HCT116 (cell line): Measurements from ENCODE around the gene INF2. TPM values are rescaled to one million over a fixed set of nuclear protein-coding genes. Genes with fewer than 3 reads are reported as not detected.
"Not testable (repeated sequence)": the region's sequence is repeated elsewhere in the genome, so short reads cannot be mapped to it uniquely, and the experiment has no call there.

ENCODE experiments used
- ATAC-seq: fragments of 200-7000 bp; cut with Tn5 transposase; 2 replicates; pipeline ENCODE4 v1.9.1; 2020; ENCODE audit warnings: mild to moderate bottlenecking, moderate library complexity
- BruUV-seq: library from RNA; stranded (reverse); fragments of 400-500 nt; replicated peaks from 2 replicates; lab custom pipeline; 2021; lab: Mats Ljungman, UMichigan
- CTCF ChIA-PET: fragments of 300-600 bp; sonication (Branson Sonifier 250); formaldehyde crosslinking; loops from one replicate; lab custom pipeline; 2021; ENCODE audit warnings: antibody characterized with exemption; lab: Charles Lee
- POLR2A ChIA-PET: fragments of 300-600, 350-600 bp; sonication (Branson Sonifier 250); formaldehyde crosslinking; loops from one replicate; lab custom pipeline; 2021; ENCODE audit warnings: antibody characterized with exemption; lab: Charles Lee
- RAD21 ChIA-PET, 2 experiments: fragments of 300-600 bp; sonication (Branson Sonifier 250); formaldehyde crosslinking; loops; one replicate each; lab custom pipeline; 2023; ENCODE audit warnings: low total read pairs in 2 of 2; ENCODE audit not compliant: uncharacterized antibody in 2 of 2, unreplicated experiment in 2 of 2, low non-redundant PET in 1 of 2; lab: Charles Lee
- DNase-seq: peaks from one replicate; pipeline ENCODE4 v3.0.0-alpha.2; 2010; ENCODE audit warnings: low read depth, low spot score
- H2AFZ ChIP-seq: fragments of 200-600 bp; shearing (Covaris generic), sonication (generic); 2 replicates; pipeline ENCODE4 v1.6.1; 2017; ENCODE audit warnings: low read depth, mixed run types, mixed read lengths, antibody characterized with exemption, low read length; ENCODE audit not compliant: poor library complexity, severe bottlenecking
- H3K27ac ChIP-seq: 2 replicates; pipeline ENCODE4 v1.5.1; 2012; ENCODE audit warnings: low read depth, low read length
- H3K27me3 ChIP-seq: fragments of 200-600 bp; sonication (generic); 2 replicates; pipeline ENCODE4 v1.6.1; 2016; ENCODE audit warnings: mixed run types, low read length, mixed read lengths; ENCODE audit not compliant: insufficient read depth
- H3K36me3 ChIP-seq, 2 experiments: fragments of 200-500 bp in 1 of 2; fragments of 200-600 bp in 1 of 2; sonication (Bioruptor generic) in 1 of 2; sonication (generic) in 1 of 2; 2 replicates each; pipeline versions ENCODE4 v1.5.1 to v1.6.1; 2014 to 2016; ENCODE audit warnings: low read length in 2 of 2, inconsistent platforms in 1 of 2, mixed read lengths in 1 of 2, mixed run types in 1 of 2; ENCODE audit not compliant: insufficient read depth in 2 of 2, control insufficient read depth in 1 of 2
- H3K4me1 ChIP-seq, 2 experiments: fragments of 200-600 bp in 1 of 2; sonication (generic) in 1 of 2; 2 replicates each; pipeline versions ENCODE4 v1.5.1 to v1.6.1; 2012 to 2017; ENCODE audit warnings: low read length in 2 of 2, inconsistent platforms in 1 of 2, mild to moderate bottlenecking in 1 of 2, mixed read lengths in 1 of 2, mixed run types in 1 of 2, moderate library complexity in 1 of 2; ENCODE audit not compliant: insufficient read depth in 2 of 2, control insufficient read depth in 1 of 2
- H3K4me2 ChIP-seq: fragments of 200-600 bp; sonication (generic); 2 replicates; pipeline ENCODE4 v1.6.1; 2017; ENCODE audit warnings: mixed run types, low read length, mixed read lengths
- H3K4me3 ChIP-seq, 2 experiments: fragments of 200-600 bp in 1 of 2; sonication (generic) in 1 of 2; replicated peaks in 1 of 2; 2 replicates each; pipeline ENCODE4 v1.5.1; 2011 to 2016; ENCODE audit warnings: low read length in 2 of 2, control low read depth in 1 of 2, low read depth in 1 of 2, mild to moderate bottlenecking in 1 of 2, mixed read lengths in 1 of 2, mixed run types in 1 of 2
- H3K79me2 ChIP-seq: fragments of 200-600 bp; sonication (generic); 2 replicates; pipeline ENCODE4 v1.6.1; 2017; ENCODE audit warnings: mild to moderate bottlenecking, mixed run types, low read length, moderate library complexity, mixed read lengths; ENCODE audit not compliant: insufficient read depth
- H3K9ac ChIP-seq: fragments of 200-600 bp; sonication (generic); 2 replicates; pipeline ENCODE4 v1.6.1; 2016; ENCODE audit warnings: low read length, mixed read lengths
- H3K9me2 ChIP-seq: fragments of 200-600 bp; sonication (generic), shearing (Covaris generic); 2 replicates; pipeline ENCODE4 v1.6.1; 2017; ENCODE audit warnings: mixed run types, mild to moderate bottlenecking, moderate library complexity; ENCODE audit not compliant: insufficient read depth
- H3K9me3 ChIP-seq, 2 experiments: fragments of 200-500 bp in 1 of 2; fragments of 200-600 bp in 1 of 2; sonication (Bioruptor generic) in 1 of 2; sonication (generic) in 1 of 2; 2 replicates each; pipeline ENCODE4 v1.6.1; 2014 to 2017; ENCODE audit warnings: low read length in 2 of 2, mixed read lengths in 2 of 2, inconsistent platforms in 1 of 2, low read depth in 1 of 2, mild to moderate bottlenecking in 1 of 2, mixed run types in 1 of 2, moderate library complexity in 1 of 2; ENCODE audit not compliant: control insufficient read depth in 1 of 2, insufficient read depth in 1 of 2
- H4K20me1 ChIP-seq: fragments of 200-600 bp; sonication (generic), shearing (Covaris generic); 2 replicates; pipeline ENCODE4 v1.6.1; 2017; ENCODE audit warnings: mixed run types, mild to moderate bottlenecking, moderate library complexity; ENCODE audit not compliant: insufficient read depth
- CBX3 ChIP-seq: IDR thresholded peaks from 2 replicates; pipeline ENCODE4 v1.6.1; 2012; ENCODE audit warnings: low read depth
- CEBPB ChIP-seq: IDR thresholded peaks from 2 replicates; pipeline ENCODE4 v1.6.1; 2012; ENCODE audit warnings: low read depth
- CTCF ChIP-seq, 3 experiments: fragments of 200-600 bp in 1 of 3; sonication (generic) in 1 of 3; IDR thresholded peaks in 2 of 3; conservative IDR thresholded peaks in 1 of 3; 2 replicates each; pipeline ENCODE4 v1.5.1; 2012 to 2017; ENCODE audit warnings: low read depth in 2 of 3, low read length in 2 of 3, antibody characterized with exemption in 1 of 3, borderline replicate concordance in 1 of 3, control low read depth in 1 of 3, mild to moderate bottlenecking in 1 of 3, mixed read lengths in 1 of 3, mixed run types in 1 of 3, moderate library complexity in 1 of 3; ENCODE audit not compliant: insufficient read depth in 1 of 3
- EGR1 ChIP-seq: IDR thresholded peaks from 2 replicates; pipeline ENCODE4 v1.6.1; 2012; ENCODE audit warnings: low read depth
- POLR2AphosphoS5 ChIP-seq: IDR thresholded peaks from 2 replicates; pipeline ENCODE4 v1.6.1; 2011; ENCODE audit warnings: mild to moderate bottlenecking, low read depth, low read length, moderate library complexity
- SIN3A ChIP-seq: IDR thresholded peaks from 2 replicates; pipeline ENCODE4 v1.6.1; 2012; ENCODE audit warnings: low read depth
- SRF ChIP-seq: IDR thresholded peaks from 2 replicates; pipeline ENCODE4 v1.6.1; 2012; ENCODE audit warnings: low read depth
- TCF7L2 ChIP-seq: IDR thresholded peaks from 2 replicates; pipeline ENCODE4 v1.7.0; 2011; ENCODE audit warnings: borderline replicate concordance, inconsistent platforms; ENCODE audit not compliant: insufficient read depth, insufficient read length; ENCODE audit errors: extremely low read depth
- ZFX ChIP-seq: fragments of 450-650 bp; IDR thresholded peaks from 2 replicates; pipeline ENCODE4 v1.6.1; 2017
- ZNF274 ChIP-seq: fragments of 200-500 bp; sonication (Bioruptor generic); IDR thresholded peaks from 2 replicates; pipeline ENCODE4 v1.6.1; 2014; ENCODE audit warnings: mild to moderate bottlenecking, low read depth, low read length, inconsistent platforms
- intact Hi-C: fragments of 100-400 bp; cut with micrococcal nuclease; formaldehyde crosslinking; loops from 2 replicates; pipeline ENCODE4 v1.10.0; 2022
- total RNA-seq: library from RNA; stranded (reverse); gene quantifications from one replicate; pipeline ENCODE4 v1.2.1, GENCODE V29; 2021; ENCODE audit not compliant: unreplicated experiment
- TF ChIP-seq, protein P1 (sequence below): IDR thresholded peaks from 2 replicates; pipeline ENCODE4 v1.6.1; 2012
- TF ChIP-seq, protein P2 (sequence below): IDR thresholded peaks from 2 replicates; pipeline ENCODE4 v1.6.1; 2011; ENCODE audit warnings: mild to moderate bottlenecking, low read length, moderate library complexity; ENCODE audit not compliant: insufficient replicate concordance; ENCODE audit errors: extremely low read depth

The INF2 gene
- total RNA-seq, 1 experiment from 2014 or later, result 95.8 TPM

DNA sequence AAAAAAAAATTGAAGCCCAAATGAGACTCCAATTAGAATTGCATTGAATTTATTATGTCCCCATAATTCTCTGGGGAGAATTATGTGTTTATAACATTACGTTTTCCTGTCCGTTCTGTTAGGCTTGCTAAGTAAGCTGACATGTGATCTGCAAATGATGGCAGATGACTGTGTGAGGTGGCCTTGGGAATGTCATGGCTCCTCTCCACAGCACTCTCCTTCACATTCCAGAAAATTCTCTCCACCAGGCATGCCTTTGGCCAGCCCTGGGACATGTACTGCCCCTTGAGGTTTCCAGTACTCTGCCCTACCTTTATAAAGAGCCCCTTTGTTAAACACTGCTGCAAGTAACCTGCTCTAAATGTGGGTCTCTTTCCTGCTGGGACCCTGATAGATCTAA, 28.3 kb upstream of the INF2 start:
- Histone ChIP-seq H3K9me2 (no peaks in the 10 kb centered on the region), H3K36me3 (no peaks in the 10 kb centered on the region), H3K27ac (no peak overlapping the region), H2AFZ (no peak overlapping the region), H3K27me3 (no peaks in the 10 kb centered on the region), H3K4me1 (peaks cover 10 to 12% of the 10 kb centered on the region in 2 experiments), H3K9ac (no peak overlapping the region), H3K9me3 (0 out of 4 replicates have a peak, but pooled peaks cover 0 to 5% of the 10 kb centered on the region in 2 experiments), H3K79me2 (no peaks in the 10 kb centered on the region), H3K4me3 (no peak overlapping the region), H3K4me2 (no peak overlapping the region), H4K20me1 (no peaks in the 10 kb centered on the region)
- DNase-seq, result no peak
- no peak for ATAC-seq
- POLR2A ChIA-PET, result no interaction called here
- no peak for TF ChIP-seq EGR1
- no peak for TF ChIP-seq CBX3
- no peak for TF ChIP-seq ZFX
- no peak for TF ChIP-seq SIN3A
- TF ChIP-seq ZNF274, result no peak
- no peak for TF ChIP-seq CTCF (IDR thresholded peaks at IDR 0.05 in 2 of 3, conservative IDR thresholded peaks at IDR 0.05 in 1 of 3; ENCODE audit: borderline replicate concordance in 1 of 3, insufficient read depth in 1 of 3, low read depth in 2 of 3, low read length in 2 of 3)
- TF ChIP-seq, protein P1, sequence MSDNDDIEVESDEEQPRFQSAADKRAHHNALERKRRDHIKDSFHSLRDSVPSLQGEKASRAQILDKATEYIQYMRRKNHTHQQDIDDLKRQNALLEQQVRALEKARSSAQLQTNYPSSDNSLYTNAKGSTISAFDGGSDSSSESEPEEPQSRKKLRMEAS, result no peak
- TF ChIP-seq TCF7L2, result no peak
- no peak for TF ChIP-seq POLR2AphosphoS5
- TF ChIP-seq, protein P2, sequence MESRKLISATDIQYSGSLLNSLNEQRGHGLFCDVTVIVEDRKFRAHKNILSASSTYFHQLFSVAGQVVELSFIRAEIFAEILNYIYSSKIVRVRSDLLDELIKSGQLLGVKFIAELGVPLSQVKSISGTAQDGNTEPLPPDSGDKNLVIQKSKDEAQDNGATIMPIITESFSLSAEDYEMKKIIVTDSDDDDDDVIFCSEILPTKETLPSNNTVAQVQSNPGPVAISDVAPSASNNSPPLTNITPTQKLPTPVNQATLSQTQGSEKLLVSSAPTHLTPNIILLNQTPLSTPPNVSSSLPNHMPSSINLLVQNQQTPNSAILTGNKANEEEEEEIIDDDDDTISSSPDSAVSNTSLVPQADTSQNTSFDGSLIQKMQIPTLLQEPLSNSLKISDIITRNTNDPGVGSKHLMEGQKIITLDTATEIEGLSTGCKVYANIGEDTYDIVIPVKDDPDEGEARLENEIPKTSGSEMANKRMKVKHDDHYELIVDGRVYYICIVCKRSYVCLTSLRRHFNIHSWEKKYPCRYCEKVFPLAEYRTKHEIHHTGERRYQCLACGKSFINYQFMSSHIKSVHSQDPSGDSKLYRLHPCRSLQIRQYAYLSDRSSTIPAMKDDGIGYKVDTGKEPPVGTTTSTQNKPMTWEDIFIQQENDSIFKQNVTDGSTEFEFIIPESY, result no peak
- TF ChIP-seq SRF, result no peak
- TF ChIP-seq CEBPB, result no peak
- intact Hi-C loops, result no loop called here
- RAD21 ChIA-PET, result no interaction called here
- BruUV-seq, result no TSS peak
- CTCF ChIA-PET, result no interaction called here

DNA sequence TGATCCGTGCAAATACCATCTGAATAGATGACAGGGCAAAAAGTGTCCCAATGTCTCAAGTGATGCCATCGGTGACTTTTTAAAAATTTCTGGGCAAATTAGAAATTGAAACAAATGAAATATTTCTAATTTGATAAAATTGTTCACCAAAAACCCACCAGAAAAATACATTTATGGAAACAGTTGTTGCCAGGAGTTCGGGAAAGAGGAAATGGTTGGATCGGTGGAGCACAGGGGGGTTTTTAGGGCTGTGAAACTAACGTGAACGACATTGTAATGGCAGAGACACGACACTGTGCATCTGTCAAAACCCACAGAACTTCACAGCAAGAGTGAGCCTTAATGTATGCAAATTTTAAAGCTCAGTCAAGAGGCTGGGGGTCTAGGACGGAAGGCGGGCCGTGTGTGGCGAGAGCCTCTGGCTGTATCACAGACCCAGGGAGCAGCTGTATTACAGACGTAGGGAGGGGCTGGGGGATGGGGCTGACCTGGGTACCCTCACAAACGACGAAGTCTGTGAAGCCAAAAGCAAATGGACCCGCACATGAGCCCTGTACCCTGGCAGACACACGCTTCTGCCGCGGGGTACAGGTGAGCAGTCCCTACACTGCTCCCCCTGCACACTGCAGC, 27.8 kb upstream of the INF2 start:
- POLR2A ChIA-PET, H3K79me2 ChIP-seq, H3K4me2 ChIP-seq, H3K27me3 ChIP-seq, CTCF ChIA-PET, ATAC-seq, H3K9me2 ChIP-seq, H4K20me1 ChIP-seq, RAD21 ChIA-PET, H3K36me3 ChIP-seq, H3K9ac ChIP-seq, H3K4me3 ChIP-seq, H3K9me3 ChIP-seq, DNase-seq, H2AFZ ChIP-seq, intact Hi-C loops, BruUV-seq, H3K27ac ChIP-seq: not testable (repeated sequence)
- peaks cover 15 to 17% of the 10 kb centered on the region in 2 experiments for H3K4me1 ChIP-seq
